Activated effector memory CD4-positive, alpha-beta T cell treated with anti-CD3 and anti-CD28 coated beads, Interleukin-2, amount 50 U/mL, for 16 hours (primary cell): ENCODE results near the gene PRCD.
A peak's percentile ranks its signal among the peaks of the same experiment; 100 is the strongest.

ENCODE experiments used
- DNase-seq: peaks from one replicate; pipeline ENCODE4 v3.0.0-alpha.2; 2020

The PRCD gene

DNA sequence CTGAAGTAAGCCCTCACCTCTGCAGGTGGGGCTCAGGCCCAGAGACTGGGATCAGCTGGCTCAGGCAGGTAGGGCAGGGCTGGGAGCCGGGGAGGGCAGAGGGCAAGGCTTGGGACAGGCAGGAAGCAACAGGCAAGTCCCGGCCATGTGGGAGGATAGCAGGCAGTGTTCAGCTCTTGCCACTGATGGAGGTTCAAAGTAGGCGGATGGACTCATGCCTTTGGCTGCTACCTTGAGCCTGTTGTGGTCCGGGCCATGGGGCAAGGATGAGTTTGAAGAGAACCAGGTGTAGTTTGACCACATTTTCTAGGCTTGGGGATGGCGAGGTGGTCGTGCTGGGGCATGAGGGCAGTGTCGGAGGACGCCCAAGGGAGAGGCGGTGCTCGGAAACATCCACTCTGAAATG, 2.7 kb downstream of the PRCD start:
- DNase-seq = no peak

DNA sequence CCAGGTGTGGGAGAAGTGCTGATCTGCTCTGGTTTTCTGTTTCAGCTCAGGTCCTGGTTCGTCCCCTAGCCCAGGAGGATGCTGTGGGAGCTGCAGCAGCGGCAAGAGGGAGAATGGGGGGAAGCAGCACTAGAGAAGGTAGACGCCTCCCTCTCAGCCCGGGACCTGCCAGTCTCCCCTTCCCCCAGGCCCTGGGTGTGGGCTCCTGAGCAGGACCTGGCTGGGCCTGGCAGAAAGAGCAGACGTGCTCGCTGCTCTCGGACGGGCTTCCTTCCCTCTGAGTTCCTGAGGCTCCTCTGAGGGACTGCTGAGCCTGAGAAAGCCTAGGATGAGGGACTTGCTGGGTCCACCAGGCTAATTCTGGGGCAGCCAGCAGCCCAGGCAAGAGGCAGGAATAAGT, 3.1 kb downstream of the PRCD start:
- no peak for DNase-seq

DNA sequence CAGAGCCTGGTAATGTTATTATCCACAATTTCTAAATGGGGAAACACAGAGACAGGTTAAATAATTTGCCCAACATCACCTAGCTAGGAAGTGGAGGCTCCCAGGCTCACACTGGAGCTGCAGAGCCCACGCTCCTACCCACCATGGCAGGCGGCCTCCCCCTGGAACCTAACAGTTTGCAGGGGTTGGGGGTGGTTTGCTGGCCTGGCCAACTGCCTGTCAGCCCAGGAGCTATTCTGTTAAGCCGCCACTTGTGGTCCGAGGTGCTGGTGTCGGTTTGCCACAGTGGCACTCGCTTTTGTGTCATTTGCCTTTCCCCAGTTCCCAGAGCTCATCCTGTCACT, 3.6 kb downstream of the PRCD start:
- no peak for DNase-seq

DNA sequence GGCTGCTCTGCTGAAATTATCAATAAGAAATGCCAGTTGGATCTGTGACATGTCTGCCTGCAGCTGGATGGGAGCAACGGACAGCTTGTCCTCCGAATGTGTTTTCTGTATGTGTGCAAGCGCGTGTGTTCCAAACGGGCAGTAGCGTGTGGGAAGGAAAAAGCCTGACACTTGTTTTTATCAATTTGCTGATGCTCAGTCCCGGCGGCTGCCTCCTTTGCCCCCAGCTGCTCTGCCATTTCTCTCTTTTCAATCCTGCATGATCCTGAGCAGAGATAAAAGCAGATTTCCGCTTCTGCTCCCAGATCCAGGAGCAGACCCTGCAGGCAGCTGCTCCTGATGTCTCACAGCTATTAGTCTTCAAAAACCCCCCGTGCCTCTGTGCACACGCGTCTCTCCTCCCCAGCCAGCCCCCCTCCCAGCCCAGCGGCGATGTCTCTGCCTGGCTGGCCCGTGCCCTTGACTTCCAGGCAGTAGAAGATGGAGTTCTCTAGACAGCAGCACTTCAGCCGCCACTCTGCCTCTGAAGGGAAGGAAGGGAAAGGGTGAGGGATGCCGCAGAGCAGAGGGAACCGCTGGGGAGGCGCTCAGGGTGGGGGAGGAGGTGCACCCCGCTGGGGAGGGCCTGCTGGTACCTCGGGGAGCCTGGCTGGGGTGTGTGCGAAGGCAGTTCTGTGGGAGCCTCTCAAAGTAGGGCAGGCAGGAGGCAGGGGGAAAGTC, 4.1 kb downstream of the PRCD start:
- no peak for DNase-seq

DNA sequence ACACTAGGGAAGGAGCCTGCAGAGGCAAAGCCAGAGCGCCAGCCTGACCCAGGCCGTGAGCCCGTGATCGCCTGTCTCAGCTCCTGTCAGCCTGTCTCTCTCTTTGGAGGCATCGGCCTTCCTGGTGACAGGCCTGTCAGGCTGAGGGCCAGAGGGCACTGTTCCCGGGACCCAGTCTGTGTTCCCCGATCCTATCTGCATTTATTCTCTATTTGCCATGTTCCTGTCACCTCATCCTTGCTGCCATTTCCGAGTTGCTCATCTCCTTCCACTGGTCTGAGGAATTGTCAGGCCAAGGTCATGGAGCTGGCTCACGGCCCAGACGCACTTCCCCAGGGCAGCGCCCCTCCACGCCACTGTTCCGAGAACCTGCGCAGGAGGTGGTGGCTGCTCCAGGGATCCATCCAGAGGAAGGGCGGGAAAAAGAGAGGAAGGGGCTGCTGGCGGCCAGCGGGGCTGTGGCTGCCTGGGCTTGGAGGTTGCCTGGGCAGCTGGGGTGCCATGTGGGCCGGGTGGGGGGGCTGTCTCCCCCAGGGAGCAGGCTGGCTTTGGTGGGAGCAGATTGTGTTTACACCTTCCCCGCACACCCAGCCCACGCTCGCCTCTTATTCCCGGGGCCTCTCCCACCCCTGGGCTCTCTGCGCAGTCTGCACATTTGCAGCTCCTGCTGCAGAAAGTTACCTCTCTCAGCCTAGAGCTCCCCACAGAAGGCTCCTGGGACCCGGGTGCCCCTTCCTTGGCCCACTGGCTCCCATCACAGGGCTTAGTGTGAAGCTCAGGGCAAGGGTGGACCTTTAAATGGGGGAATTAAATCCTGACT, 4.9 kb downstream of the PRCD start:
- DNase-seq = no peak

DNA sequence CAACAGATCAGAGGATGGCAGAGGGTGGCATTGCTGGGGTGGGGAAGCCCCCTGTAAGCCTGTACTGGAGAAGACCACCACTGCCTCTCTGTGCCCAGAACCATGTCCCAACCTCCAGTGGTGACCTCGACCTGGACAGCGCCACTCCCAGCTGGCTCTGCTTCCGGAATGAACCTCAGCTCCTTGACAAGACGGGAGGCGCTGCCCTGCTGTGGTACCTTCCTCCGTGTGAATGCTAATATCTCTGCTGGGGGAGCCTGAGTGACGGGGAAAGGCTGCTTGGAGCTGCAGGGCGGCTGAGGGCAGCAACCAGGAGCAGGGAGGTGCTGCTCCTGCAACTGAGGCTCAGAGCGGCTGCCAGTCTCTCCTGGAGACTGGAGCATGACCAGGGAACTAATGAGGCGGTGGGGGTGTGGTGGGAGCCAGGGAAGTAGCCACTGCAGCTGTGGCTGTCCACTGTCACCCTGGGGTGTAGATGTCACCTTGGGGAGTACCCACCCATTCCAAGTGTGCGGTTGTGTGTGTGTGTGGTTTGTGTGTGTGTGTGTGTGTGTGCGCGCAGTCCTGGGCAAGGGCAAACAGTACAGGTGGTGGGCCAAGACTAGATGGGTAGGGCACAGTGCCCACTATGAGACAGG, 6.2 kb downstream of the PRCD start:
- DNase-seq = no peak

DNA sequence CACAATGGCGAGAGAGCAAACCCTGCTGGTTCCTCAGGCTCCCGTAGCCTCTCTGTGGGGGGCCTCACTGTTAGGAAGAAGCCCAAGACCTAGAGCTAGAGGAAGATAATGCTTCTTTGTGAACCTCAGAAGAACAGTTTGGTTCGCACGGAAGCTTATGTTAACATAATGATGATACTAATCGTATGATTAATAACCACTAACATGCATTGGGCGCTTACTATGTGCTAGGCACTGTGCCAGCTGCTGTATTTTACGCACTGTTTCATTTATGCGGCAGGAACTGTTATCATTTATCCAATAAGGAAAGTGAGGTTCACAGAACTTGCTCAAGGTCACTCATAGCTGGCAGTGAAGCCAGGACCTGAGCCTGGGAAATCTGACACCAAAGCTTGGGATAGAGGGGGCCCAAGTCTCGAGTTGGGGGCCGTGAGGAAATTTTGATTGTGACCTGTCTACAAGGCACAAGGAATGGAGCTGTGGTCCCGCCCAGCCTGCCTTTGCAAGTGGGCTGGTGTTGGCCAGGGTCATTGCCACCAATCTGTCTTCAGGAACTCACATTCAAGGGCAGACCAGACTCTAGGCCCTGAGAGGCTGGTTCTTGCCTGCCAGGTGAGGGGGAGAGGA, 6.8 kb downstream of the PRCD start:
- no peak for DNase-seq

DNA sequence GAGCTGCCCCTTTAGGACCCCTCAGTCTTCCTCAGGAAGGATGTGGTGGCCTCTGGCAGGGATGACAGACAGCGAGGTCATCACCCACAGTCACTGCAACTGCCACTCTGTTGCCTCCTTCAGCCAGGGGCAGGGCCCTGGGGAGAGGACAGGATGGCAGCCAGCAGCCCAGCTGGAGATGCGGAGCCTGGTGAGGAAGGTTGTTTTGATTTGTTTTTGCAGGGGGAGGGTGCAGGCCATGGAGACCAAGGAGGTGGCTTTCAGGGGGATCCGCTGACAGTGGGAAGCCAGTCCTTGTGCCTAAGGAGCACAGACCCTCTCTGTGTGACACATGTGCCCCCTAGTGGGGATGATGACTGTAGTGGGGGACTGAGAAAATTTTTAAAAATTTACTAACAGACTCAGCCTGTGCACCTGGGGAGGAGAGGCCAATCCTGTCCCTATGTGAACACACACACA, 7.4 kb downstream of the PRCD start:
- DNase-seq = peak; percentile 72

DNA sequence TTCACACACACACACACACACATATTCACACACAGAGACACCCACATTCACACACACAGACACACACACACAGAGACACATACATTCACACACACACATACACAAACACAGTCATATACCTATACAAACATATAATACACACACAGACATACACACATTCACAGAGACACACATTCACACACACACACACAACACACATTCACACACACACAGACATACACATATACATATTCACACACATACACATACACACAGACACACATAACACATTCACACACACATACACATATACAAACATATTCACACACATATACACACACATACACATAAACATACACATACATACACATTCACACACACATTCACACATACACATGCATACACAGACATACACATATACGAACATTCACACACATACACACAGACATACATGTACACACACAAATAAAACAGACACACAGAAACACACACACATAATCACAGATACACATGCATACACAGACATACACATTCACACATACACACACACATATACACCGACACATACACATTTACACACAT, 7.9 kb downstream of the PRCD start:
- no peak for DNase-seq

DNA sequence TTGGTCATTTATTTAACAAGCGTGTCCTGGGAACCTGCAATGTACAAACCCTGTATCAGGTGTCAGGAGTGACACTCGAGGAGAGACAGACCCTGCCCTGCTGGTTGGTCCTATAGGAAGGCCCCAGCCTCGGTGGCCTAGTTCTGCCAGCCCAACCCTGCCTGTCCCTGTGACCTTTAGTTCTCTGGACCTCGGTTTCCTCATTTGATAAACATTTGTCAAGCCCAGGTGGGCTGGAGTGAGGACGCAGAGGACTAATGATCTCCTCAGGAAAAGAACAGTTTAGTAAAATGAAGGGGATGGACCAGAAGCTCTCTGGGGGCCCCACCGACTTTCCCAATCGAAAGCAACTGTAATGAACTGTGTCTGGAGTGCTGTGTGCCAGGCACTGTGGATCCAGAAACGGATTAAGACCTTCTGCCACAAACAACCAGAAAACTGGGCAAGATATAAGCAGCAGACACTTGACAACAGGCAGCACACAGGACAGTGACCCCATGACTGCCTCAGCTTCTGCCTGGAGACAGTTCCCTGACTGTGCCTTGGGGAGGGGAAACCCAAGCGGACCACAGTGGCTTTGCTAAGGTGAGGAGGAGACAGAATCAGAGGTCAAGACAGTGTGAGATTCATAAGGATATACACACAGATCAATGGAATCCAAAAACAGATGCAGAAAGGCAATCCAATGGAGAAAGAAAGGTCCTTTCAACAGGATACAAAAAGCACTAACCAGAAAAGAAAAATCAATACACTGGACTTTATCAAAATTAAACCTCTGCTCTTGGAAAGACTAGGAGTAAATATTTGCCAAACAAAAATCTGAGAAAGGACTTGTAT, 8.8 kb downstream of the PRCD start:
- DNase-seq = no peak

DNA sequence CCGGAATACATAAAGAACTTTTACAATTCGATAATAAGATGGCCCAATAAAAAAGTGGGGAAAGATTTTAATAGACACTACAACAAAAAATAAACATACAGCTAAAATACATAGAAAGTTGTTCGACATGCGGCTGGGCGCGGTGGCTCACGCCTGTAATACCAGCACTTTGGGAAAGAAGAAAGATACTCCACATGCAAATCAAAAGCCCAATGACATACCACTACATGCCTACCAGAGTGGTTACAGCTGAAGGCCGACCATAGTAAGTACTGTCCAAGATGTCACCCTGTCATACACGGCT, 9.3 kb downstream of the PRCD start:
- no peak for DNase-seq

DNA sequence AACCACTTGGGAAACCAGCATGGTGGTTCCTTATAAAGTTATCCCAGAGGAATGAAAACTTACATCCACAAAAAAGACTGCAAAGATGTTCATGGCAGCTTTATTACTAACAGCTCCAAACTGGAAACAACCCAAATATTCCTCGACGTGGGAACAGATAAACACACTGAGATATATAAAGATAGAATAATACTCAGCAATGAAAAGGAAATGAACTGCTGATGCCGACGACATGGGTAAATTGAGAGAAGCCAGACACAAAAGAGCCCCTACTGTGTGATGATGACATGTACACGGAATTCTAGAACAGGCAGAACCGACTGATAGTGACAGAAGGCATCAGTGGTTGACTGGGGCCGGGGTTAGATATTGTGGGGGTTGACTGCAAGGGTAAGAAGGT, 9.7 kb downstream of the PRCD start:
- no peak for DNase-seq

DNA sequence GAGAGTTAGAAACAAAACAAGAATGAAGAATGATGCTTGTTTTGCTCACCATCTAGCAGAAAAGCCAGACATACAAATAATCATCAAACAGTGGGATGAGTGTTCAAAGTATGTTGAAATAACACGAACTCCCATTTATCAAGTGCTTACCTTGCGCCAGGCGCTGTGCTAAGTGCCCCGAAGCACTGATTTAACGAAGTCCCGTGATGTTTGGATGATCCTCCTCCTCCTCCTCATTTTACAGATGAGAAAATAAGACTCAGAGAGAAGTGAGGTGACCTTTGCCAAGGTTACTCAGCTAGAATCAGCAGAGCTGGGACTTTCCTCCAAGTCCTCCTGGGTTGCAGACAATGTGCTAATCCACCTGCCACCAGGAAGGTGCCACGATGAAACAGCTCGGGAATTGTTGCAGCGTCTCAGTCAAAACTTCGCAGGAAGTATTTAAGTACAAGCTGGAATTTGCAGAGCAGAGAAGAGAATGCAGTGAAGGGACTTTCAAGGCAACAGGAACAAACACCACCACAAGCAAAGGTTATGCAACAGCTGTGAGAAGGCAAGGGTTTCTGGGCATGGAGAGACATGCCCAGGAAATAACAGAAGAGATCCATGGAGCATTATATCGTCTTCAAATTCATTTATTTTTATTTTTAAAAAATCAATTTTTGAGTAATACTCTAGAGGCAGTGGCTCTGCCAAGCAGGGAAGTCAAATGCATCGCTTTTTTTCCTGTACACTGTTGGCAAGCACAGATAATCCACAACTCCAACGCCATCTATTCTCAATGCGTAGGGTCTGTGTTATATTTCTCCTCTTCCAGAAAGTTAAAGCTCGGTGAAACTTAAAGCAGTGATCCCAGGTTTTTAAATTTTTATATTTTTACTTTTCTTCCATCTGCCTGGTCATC, 11.1 kb downstream of the PRCD start:
- DNase-seq = no peak

DNA sequence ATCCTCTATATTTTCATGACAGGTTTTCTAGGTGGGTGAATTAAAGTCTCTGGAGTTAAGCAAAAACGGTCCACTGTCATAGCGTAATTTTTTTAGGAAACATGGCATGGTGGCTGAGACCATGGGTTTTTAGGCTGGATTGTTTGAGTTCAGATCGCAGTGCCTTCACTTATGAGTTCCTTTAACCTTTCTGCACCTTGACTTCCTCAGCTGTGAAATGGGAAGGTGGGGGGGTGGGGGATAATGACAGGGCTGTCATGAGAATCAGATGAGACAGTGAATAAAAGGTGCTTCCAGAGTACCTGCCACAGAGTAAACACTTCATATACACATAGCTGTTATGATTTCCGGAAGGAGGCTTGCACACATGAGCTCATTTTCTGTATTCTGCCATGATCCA, 11.8 kb downstream of the PRCD start:
- no peak for DNase-seq

DNA sequence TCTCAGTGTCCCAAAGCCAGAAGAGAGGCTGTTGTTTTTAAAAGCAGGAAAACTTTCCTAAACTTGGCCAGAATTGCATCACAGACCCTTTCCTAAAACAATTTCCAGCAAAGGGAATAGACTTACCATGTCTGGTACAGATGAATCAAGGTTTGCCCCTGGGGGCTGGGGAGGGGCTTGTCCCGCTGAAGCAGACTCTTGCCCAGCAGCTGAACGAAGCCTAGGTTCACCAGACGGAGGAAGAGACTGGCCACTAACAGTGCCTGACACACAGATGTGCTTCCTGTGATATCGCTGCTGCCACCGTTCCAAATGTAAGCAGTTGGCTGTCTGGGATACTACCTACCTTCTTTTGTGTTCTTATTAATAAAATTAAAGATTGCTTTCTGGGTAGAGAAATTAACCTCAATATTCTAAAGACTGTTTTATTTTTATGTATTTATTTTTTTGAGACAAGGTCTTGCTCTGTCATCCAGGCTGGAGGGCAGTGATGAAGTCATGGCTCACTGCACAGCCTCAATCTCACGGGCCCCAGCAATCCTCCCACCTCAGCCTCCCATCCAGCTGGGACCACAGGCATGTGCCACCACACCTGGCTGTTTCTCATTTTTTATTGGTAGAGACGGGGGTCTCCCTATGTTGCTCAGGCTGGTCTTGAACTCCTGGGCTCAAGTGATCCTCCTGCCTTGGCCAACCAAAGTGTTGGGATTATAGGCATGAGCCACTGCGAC, 13.5 kb downstream of the PRCD start:
- no peak for DNase-seq

DNA sequence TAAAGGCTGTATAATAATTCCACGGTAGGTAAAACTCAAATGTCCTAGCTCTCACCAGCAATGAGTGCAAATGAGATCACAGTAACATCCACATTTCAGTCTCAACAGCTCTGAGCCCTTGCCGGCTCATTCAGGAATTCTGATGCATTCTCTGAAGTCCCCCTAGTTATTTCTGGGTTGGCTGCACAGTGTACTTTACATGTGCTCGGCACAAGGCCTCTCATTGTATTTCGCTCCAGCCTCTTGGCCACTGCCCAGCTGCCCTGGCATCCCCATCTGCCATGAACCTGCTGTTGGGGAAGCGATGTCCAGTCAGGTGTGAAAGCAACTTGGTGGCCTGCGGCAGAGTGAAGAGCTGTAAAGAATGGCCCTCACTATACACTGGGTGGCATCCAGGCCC, 14.3 kb downstream of the PRCD start:
- no peak for DNase-seq

DNA sequence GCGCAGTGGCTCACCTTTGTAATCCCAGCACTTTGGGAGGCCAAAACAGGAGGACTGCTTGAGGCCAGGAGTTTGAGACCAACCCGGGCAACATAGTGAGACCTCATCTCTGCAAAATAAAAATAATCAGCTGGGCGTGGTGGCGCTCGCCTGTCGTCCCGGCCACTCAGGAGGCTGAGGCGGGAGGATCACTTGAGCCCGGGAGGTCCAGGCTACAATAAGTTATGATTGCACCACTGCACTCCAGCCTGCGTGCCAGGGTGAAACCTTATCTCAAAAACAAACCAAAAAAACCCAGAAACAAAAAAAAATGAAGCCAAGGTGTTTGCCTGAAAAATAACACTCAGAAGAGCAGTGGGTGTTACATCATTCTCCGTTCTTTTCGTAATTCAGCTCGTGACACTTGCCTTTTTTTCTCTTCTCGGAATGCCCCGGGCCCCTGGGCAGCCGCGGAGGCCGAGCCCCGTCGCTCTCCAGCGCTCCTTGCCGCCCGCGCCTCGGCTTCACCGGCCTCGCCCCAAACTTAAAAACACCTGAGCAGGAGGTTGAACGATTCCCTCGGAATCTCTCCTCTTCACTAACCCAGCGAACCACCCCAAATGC, 17.0 kb downstream of the PRCD start:
- peak; percentile 79 for DNase-seq

DNA sequence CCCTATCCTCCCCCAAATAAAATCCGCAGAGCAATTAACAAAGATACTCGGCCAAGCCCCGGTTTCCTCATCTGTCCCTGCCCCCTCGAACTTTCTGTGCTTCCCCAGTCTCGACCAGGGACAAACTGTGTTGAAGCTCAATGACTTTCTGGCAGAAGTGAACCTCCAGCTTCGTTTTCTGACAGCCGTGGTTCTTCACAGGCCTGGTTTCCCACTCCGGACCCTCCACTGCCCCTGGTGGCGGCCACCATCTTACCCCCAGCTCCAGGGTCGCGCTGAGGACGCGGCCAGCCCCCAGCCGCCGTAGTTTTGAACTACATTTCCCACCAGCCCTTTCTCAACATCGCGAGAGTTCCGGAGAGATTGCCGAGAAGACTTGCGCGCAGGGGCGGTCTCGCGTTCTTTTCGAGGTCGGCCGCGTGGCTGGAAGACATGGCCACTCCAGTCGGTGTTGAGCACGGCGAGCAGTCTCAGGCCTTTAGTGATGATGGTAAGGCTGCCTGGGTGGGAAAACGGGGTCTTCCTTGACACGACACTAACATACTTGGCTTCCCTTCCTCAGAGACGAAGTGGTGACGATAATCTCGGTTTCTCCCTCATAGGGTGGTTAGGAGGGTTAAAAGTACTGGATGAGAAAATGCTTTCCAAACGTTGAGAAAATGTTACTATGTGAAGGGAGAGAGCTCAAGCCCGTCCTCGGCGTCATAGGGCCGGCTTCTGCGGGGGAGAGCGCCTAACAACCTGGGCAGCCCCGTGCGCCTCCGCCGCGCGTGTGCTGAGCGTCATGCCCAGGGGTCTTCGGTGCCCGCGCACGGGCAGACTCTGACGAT, 17.7 kb downstream of the PRCD start:
- DNase-seq = peak; percentile 97
